ACC112 (cell line): ENCODE results near the gene ARHGEF17.

ENCODE experiments used
- H2AFZ ChIP-seq: fragments of 200-600 bp; sonication (generic); one replicate; pipeline ENCODE4 v1.6.0; 2017; ENCODE audit warnings: antibody characterized with exemption, low read length; ENCODE audit not compliant: unreplicated experiment
- H3K27ac ChIP-seq: fragments of 200-600 bp; sonication (generic); 2 replicates; pipeline ENCODE4 v1.5.1; 2014; ENCODE audit warnings: low read depth, mild to moderate bottlenecking, antibody characterized with exemption, low read length, moderate library complexity
- H3K27me3 ChIP-seq: fragments of 200-600 bp; sonication (generic); 2 replicates; pipeline ENCODE4 v1.6.1; 2014; ENCODE audit warnings: mild to moderate bottlenecking, antibody characterized with exemption, low read length, moderate library complexity, mixed read lengths; ENCODE audit not compliant: insufficient read depth
- H3K36me3 ChIP-seq: fragments of 200-600 bp; sonication (generic); 2 replicates; pipeline ENCODE4 v1.6.1; 2016; ENCODE audit warnings: mild to moderate bottlenecking, antibody characterized with exemption, low read length, moderate library complexity, mixed read lengths; ENCODE audit not compliant: insufficient read depth
- H3K4me1 ChIP-seq: fragments of 200-600 bp; sonication (generic); one replicate; pipeline ENCODE4 v1.6.1; 2016; ENCODE audit warnings: low read length, mixed read lengths; ENCODE audit not compliant: insufficient read depth, unreplicated experiment, control insufficient read depth
- H3K4me3 ChIP-seq: fragments of 200-600 bp; sonication (generic); 2 replicates; pipeline ENCODE4 v1.5.1; 2014; ENCODE audit warnings: mild to moderate bottlenecking, low read depth, low read length
- H3K79me2 ChIP-seq: fragments of 200-600 bp; sonication (generic); one replicate; pipeline ENCODE4 v1.6.0; 2016; ENCODE audit warnings: low read length; ENCODE audit not compliant: control insufficient read depth, unreplicated experiment, insufficient read depth

The ARHGEF17 gene

GRCh38 chr11:73392108-73393010 is 84.3 kb downstream of the ARHGEF17 start:
- no peak overlapping the region for H3K27ac ChIP-seq
- no peaks in the 10 kb centered on the region for H3K27me3 ChIP-seq
- no peaks in the 10 kb centered on the region; the same call in 1 of the 2 replicates for H3K36me3 ChIP-seq
- H2AFZ ChIP-seq: no peak overlapping the region
- H3K4me1 ChIP-seq: peaks cover 3% of the 10 kb centered on the region
- no peak overlapping the region for H3K4me3 ChIP-seq
- H3K79me2 ChIP-seq: peaks cover 26% of the 10 kb centered on the region

DNA sequence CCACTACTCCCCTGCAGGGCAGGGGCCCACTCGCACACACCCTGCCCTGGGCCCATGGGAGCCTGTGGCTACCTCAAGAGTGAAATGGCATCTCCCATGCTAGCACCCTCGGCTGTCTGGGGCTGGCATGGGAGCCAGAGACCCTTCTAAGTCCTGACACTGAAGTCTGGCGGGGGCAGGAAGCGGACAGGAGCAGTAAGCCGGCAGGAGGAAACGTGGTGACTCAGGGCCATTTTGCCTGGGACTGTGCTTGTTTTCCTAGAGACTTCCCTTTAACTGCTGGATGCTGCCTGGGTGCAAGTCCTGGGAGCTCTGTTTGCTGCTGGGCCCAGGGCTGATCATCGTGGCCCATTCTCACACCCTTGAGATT is 84.9 kb downstream of the ARHGEF17 start:
- H3K27ac ChIP-seq: no peak overlapping the region

DNA sequence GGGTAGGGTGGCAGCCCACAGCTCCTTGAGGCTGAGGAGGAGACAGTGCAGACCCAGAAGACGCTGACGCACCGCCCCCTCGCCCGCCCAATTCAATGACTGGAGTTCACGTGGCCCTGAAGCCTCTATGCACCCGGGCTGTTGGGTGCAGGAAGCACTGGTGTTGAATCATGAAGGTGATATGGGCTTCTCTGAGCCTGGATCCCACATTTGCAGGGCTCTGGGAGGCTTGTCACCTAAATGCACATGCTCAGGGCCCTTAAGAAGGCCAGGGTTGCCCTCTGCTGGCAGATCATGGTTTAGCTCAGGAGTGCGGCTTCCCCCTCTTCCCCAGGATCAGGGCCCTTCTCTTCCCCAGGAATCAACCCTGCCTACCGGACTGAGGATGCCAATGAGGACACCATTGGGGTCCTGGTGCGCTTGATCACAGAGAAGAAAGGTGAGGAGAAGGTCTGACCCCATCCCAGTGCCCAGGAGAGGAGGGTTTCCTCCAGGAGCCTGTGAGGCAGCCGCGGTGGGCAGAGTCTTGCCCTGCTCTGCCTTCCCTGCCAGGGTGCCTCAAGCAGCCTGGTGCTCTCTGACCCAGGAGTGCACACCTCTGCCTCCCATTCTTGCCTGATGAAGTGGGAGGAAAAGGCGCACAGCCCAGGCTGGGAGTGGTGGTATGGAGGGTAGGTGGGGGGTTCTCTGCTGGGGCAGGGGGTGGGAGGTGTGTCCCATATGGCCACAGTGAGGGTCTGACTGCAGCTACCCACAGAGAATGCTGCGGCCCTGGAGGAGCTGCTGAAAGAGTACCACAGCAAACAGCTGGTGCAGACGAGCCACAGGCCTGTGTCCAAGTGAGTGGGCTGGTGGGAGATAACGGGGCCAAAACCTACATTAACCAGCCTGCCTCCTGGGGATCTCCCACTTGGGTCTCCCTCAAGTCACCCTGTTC is 85.7 kb downstream of the ARHGEF17 start:
- Histone ChIP-seq H3K36me3 (no peaks in the 10 kb centered on the region; the same call in 1 of the 2 replicates), H3K27ac (no peak overlapping the region), H2AFZ (no peak overlapping the region), H3K27me3 (no peaks in the 10 kb centered on the region), H3K79me2 (peaks cover 13% of the 10 kb centered on the region), H3K4me3 (no peak overlapping the region), H3K4me1 (peaks cover 4% of the 10 kb centered on the region)

More for the DNA sequence above, 84.9 kb downstream of the ARHGEF17 start:
- Histone ChIP-seq H3K4me3 (no peak overlapping the region), H3K4me1 (peaks cover 3% of the 10 kb centered on the region), H2AFZ (no peak overlapping the region), H3K27me3 (no peaks in the 10 kb centered on the region), H3K36me3 (no peaks in the 10 kb centered on the region; the same call in 1 of the 2 replicates), H3K79me2 (peaks cover 20% of the 10 kb centered on the region)

- no peaks in the 10 kb centered on the region; the same call in 1 of the 2 replicates for H3K36me3 ChIP-seq
- no peak overlapping the region for H3K4me3 ChIP-seq
- H3K27ac ChIP-seq: no peak overlapping the region
- H3K27me3 ChIP-seq: no peaks in the 10 kb centered on the region
- peaks cover 5% of the 10 kb centered on the region for H3K79me2 ChIP-seq
- H3K4me1 ChIP-seq: peaks cover 13% of the 10 kb centered on the region
- no peak overlapping the region for H2AFZ ChIP-seq
Observed at GRCh38 chr11:73394416-73395296, 86.6 kb downstream of the ARHGEF17 start.

DNA sequence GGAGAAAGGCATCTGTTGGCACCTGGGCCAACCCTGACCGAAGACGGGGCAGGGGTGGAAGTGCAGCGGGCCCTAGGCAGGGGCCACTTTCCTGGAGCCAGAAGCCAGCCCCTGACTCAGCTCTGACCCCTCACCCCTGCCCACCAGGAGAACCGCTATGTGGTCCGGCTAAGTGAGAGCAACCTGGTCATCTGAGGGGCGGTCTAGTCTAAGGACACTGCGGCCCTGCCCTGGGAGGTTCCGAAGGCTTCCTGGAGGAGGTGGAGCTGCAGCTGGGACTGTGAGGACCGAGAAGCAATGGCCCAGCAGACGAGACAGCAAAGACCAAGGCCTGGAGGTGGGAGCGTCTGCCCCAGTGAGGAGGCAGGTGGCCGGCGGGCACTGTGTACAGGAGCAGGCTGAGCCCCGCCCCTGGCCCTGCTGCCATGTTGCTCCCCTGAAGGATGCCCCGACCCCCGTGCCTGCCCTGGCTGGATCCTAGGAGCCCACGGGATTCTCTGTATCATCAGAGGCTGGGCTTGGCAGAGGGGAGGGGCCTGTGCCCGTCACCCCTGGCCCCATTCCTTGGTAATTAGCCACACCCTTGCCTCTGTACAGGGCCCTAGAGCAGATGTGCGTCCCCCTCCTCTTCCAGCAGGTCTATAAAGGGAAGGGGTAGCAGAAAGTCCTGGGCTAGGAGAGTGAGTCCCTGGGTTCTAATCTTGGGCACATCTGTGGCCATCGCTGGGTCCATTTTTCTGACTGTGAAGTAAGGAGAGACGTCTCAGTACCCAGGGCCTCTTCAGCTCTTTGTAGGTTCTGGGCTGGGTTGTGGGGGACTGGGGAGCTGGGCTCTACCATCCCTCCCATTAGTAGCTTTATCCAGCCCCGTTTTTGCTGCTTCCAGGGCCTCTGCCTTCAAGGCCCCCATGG is 87.5 kb downstream of the ARHGEF17 start:
- H3K27ac ChIP-seq: no peak overlapping the region

DNA sequence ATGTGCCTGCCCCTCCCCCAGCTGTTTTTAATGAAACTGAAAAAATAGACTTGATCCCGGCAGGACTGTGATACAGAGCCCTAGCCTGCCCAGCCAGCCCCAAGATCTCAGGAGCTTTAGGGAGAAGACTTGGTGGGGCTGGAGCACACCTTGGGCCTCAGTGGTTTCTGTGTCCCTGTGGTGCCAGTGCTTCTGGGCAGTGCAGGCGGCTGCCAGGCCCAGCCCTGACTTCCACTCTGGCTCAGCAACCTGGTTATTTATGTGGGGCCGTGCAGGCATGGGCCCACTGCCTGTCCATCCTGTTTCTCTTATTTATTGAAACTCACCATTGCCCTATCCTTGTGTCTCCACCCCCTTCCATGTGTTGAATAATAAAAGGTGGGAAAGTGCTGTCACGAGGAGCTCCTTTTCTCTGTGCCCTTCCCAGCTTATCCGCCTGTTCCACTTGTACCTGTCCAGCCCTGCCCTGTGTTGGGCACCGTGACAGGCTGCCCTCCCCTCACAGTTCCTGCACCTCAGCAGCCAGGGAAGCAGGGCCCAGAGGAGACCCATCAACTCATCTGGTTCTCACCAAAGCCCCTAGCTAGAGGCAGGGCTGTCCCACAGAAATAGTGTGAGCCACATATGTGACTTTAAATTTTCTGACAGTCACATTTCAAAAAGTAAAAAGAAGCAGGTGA is 88.3 kb downstream of the ARHGEF17 start:
- Histone ChIP-seq H3K4me3 (no peak overlapping the region), H3K27ac (no peak overlapping the region), H3K27me3 (no peaks in the 10 kb centered on the region), H3K36me3 (no peaks in the 10 kb centered on the region; the same call in 1 of the 2 replicates), H3K79me2 (no peaks in the 10 kb centered on the region), H3K4me1 (peaks cover 26% of the 10 kb centered on the region), H2AFZ (no peak overlapping the region)

More for the DNA sequence above, 87.5 kb downstream of the ARHGEF17 start:
- Histone ChIP-seq H3K4me1 (peaks cover 20% of the 10 kb centered on the region), H3K27me3 (no peaks in the 10 kb centered on the region), H3K36me3 (no peaks in the 10 kb centered on the region; the same call in 1 of the 2 replicates), H2AFZ (no peak overlapping the region), H3K79me2 (peaks cover 5% of the 10 kb centered on the region), H3K4me3 (no peak overlapping the region)

- H3K79me2 ChIP-seq: no peaks in the 10 kb centered on the region
Observed at GRCh38 chr11:73396985-73397384, 88.9 kb downstream of the ARHGEF17 start.

GRCh38 chr11:73397468-73398131 is 89.5 kb downstream of the ARHGEF17 start:
- Histone ChIP-seq H3K4me3 (no peak overlapping the region), H3K79me2 (no peaks in the 10 kb centered on the region), H3K36me3 (no peaks in the 10 kb centered on the region; the same call in 1 of the 2 replicates), H3K27me3 (no peaks in the 10 kb centered on the region), H3K27ac (no peak overlapping the region), H2AFZ (no peak overlapping the region), H3K4me1 (peaks cover 38% of the 10 kb centered on the region)

More at GRCh38 chr11:73396985-73397384, 88.9 kb downstream of the ARHGEF17 start:
- Histone ChIP-seq H2AFZ (no peak overlapping the region), H3K4me1 (peaks cover 32% of the 10 kb centered on the region), H3K36me3 (no peaks in the 10 kb centered on the region; the same call in 1 of the 2 replicates), H3K27ac (no peak overlapping the region), H3K27me3 (no peaks in the 10 kb centered on the region), H3K4me3 (no peak overlapping the region)
